ENCODE measurements around the gene SCP2D1.

- TF ChIP-seq FOSL2 (IDR thresholded peaks at IDR 0.05; ENCODE audit: borderline replicate concordance, low read depth) (no peak), SMC3 (IDR thresholded peaks at IDR 0.05; ENCODE audit: low read depth, low read length) (no peak), EZH2phosphoT487 (IDR thresholded peaks at IDR 0.05; ENCODE audit: borderline replicate concordance, low read depth) (no peak), POLR2AphosphoS5 (IDR thresholded peaks at IDR 0.05; ENCODE audit: low read depth, low read length) (no peak), NRF1 (IDR thresholded peaks at IDR 0.05; ENCODE audit: low read depth, low read length) (no peak), TEAD4 (IDR thresholded peaks at IDR 0.05; ENCODE audit: borderline replicate concordance, insufficient read depth) (no peak), NFIC (IDR thresholded peaks at IDR 0.05; ENCODE audit: borderline replicate concordance) (no peak), YY1 (IDR thresholded peaks at IDR 0.05; ENCODE audit: low read depth) (no peak), MEF2A (IDR thresholded peaks at IDR 0.05; ENCODE audit: borderline replicate concordance, low read depth) (no peak), JUND (IDR thresholded peaks at IDR 0.05) (no peak), SIN3A (IDR thresholded peaks at IDR 0.05; ENCODE audit: borderline replicate concordance, low read depth, low read length) (no peak), FOXM1 (IDR thresholded peaks at IDR 0.05; ENCODE audit: low read depth) (no peak)
- TF ChIP-seq, protein P1, sequence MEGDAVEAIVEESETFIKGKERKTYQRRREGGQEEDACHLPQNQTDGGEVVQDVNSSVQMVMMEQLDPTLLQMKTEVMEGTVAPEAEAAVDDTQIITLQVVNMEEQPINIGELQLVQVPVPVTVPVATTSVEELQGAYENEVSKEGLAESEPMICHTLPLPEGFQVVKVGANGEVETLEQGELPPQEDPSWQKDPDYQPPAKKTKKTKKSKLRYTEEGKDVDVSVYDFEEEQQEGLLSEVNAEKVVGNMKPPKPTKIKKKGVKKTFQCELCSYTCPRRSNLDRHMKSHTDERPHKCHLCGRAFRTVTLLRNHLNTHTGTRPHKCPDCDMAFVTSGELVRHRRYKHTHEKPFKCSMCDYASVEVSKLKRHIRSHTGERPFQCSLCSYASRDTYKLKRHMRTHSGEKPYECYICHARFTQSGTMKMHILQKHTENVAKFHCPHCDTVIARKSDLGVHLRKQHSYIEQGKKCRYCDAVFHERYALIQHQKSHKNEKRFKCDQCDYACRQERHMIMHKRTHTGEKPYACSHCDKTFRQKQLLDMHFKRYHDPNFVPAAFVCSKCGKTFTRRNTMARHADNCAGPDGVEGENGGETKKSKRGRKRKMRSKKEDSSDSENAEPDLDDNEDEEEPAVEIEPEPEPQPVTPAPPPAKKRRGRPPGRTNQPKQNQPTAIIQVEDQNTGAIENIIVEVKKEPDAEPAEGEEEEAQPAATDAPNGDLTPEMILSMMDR (IDR thresholded peaks at IDR 0.05): no peak
- TF ChIP-seq, protein P2, sequence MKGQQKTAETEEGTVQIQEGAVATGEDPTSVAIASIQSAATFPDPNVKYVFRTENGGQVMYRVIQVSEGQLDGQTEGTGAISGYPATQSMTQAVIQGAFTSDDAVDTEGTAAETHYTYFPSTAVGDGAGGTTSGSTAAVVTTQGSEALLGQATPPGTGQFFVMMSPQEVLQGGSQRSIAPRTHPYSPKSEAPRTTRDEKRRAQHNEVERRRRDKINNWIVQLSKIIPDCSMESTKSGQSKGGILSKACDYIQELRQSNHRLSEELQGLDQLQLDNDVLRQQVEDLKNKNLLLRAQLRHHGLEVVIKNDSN (IDR thresholded peaks at IDR 0.05; ENCODE audit: borderline replicate concordance, low read depth): no peak
Measured at GRCh38 chr20:18811186-18811585, 2.4 kb upstream of the SCP2D1 start.
